Activated T-cell treated with anti-CD3 and anti-CD28 coated beads for 1 hour (primary cell): Measurements from ENCODE around the gene ZNF593.

ENCODE experiments used
- DNase-seq: peaks from one replicate; pipeline ENCODE4 v3.0.0-alpha.2; 2020; ENCODE audit warnings: low read depth

Gene ZNF593

GRCh38 chr1:26169198-26169554 is 532 bp upstream of the ZNF593 start:
- DNase-seq = no peak

- DNase-seq = no peak
Measured at GRCh38 chr1:26170472-26170821, 739 bp downstream of the ZNF593 start.

- DNase-seq = no peak
Measured at GRCh38 chr1:26171084-26172072, 1.7 kb downstream of the ZNF593 start, which contains the start of gene ZNF593OS. Gene ZNF593OS, minus strand, starts transcription at chr1:26171832. Its CDS starts 171 bp downstream, at chr1:26171661.

- no peak for DNase-seq
Measured at GRCh38 chr1:26175346-26175745, 5.6 kb downstream of the ZNF593 start.

GRCh38 chr1:26177182-26177684 is 7.5 kb downstream of the ZNF593 start, which contains the start of gene CNKSR1:
Gene CNKSR1, plus strand, starts transcription at chr1:26177491. Its CDS starts 57 bp downstream, at chr1:26177548.
- no peak for DNase-seq

- DNase-seq = no peak
Measured at GRCh38 chr1:26180010-26180506, 10.3 kb downstream of the ZNF593 start.

GRCh38 chr1:26181586-26182382 is 12.1 kb downstream of the ZNF593 start:
- DNase-seq = no peak

GRCh38 chr1:26182383-26182696 is 12.6 kb downstream of the ZNF593 start:
- no peak for DNase-seq

GRCh38 chr1:26184086-26184485 is 14.4 kb downstream of the ZNF593 start:
- no peak for DNase-seq

- DNase-seq = no peak
Measured at GRCh38 chr1:26184883-26185282, 15.2 kb downstream of the ZNF593 start.

GRCh38 chr1:26187882-26188281 is 18.2 kb downstream of the ZNF593 start:
- no peak for DNase-seq

- DNase-seq = no peak
Measured at GRCh38 chr1:26188477-26188876, 18.8 kb downstream of the ZNF593 start.

- DNase-seq = no peak
Measured at GRCh38 chr1:26189331-26189730, 19.6 kb downstream of the ZNF593 start.

- DNase-seq = no peak
Measured at GRCh38 chr1:26189751-26190275, 20.1 kb downstream of the ZNF593 start.

- no peak for DNase-seq
Measured at GRCh38 chr1:26190373-26190987, 20.8 kb downstream of the ZNF593 start, which contains the start of gene CATSPER4. Gene CATSPER4, plus strand, starts transcription at chr1:26190602. Its CDS starts 26 bp downstream, at chr1:26190628.

GRCh38 chr1:26191739-26192138 is 22.0 kb downstream of the ZNF593 start:
- DNase-seq = no peak

GRCh38 chr1:26195805-26196204 is 26.1 kb downstream of the ZNF593 start:
- DNase-seq = no peak

GRCh38 chr1:26197301-26197700 is 27.6 kb downstream of the ZNF593 start:
- no peak for DNase-seq

GRCh38 chr1:26197813-26198212 is 28.1 kb downstream of the ZNF593 start:
- DNase-seq = no peak

GRCh38 chr1:26200413-26200812 is 30.7 kb downstream of the ZNF593 start:
- no peak for DNase-seq

GRCh38 chr1:26203642-26204318 is 34.1 kb downstream of the ZNF593 start:
- DNase-seq = no peak
